Measurements from ENCODE around the gene TGFBR1. TPM values are rescaled to one million over a fixed set of nuclear protein-coding genes. Genes with fewer than 3 reads are reported as not detected.
A peak's percentile ranks its signal among the peaks of the same experiment; 100 is the strongest.

Gene TGFBR1
- total RNA-seq, 1 donor = 114 TPM

DNA sequence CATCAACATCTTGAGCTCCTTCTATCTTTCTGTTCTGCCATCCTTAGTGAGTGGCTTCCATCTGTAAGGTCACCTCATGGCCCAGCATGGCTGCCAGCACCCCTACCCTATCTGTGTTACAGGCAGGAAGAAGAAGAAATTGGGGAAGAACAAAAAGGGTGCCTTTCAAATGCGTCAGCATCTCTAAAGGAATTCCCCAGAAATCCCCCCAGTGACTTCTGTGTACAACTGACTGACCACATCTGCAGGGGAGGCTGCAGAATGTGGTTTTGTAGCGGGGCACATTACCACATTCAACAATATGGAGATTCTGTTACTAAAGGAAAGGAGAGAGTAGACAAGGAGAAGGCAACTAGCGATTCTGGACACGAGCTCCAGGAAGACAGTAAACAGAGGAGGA is 76.7 kb downstream of the TGFBR1 start:
- Histone ChIP-seq H3K36me3 (ENCODE audit: insufficient read depth, low read length) (no peaks in the 10 kb centered on the region), H3K9me3 (ENCODE audit: low read depth, low read length) (no peaks in the 10 kb centered on the region), H2AFZ (ENCODE audit: low read length) (no peak overlapping the region), H3K4me3 (ENCODE audit: insufficient read depth, low read length) (no peak overlapping the region), H3K27me3 (ENCODE audit: insufficient read depth, low read length) (peaks cover 8% of the 10 kb centered on the region), H3K4me1 (ENCODE audit: insufficient read depth, low read length) (peaks cover 7% of the 10 kb centered on the region), H3K79me2 (ENCODE audit: insufficient read depth, low read length) (no peaks in the 10 kb centered on the region), H3K4me2 (ENCODE audit: insufficient read depth, low read length) (no peak overlapping the region), H3K27ac (ENCODE audit: low read depth, low read length) (no peak overlapping the region), H4K20me1 (ENCODE audit: insufficient read depth, low read length) (no peaks in the 10 kb centered on the region)
- no peak for TF ChIP-seq CTCF (IDR thresholded peaks at IDR 0.05; ENCODE audit: extremely low read depth, low read depth, low read length)
- no peak for DNase-seq (ENCODE audit: insufficient read length, low spot score, missing footprints)

GRCh38 chr9:99182356-99182755 is 77.4 kb downstream of the TGFBR1 start:
- no peaks in the 10 kb centered on the region for H3K36me3 ChIP-seq (ENCODE audit: insufficient read depth, low read length)
- H3K79me2 ChIP-seq (ENCODE audit: insufficient read depth, low read length) = no peaks in the 10 kb centered on the region
- H2AFZ ChIP-seq (ENCODE audit: low read length) = no peak overlapping the region
- no peaks in the 10 kb centered on the region for H3K9me3 ChIP-seq (ENCODE audit: low read depth, low read length)
- H3K27ac ChIP-seq (ENCODE audit: low read depth, low read length) = no peak overlapping the region
- TF ChIP-seq CTCF (IDR thresholded peaks at IDR 0.05; ENCODE audit: extremely low read depth, low read depth, low read length) = no peak
- peaks cover 7% of the 10 kb centered on the region for H3K4me1 ChIP-seq (ENCODE audit: insufficient read depth, low read length)
- H4K20me1 ChIP-seq (ENCODE audit: insufficient read depth, low read length) = no peaks in the 10 kb centered on the region
- H3K27me3 ChIP-seq (ENCODE audit: insufficient read depth, low read length) = peaks cover 15% of the 10 kb centered on the region
- no peak for DNase-seq (ENCODE audit: insufficient read length, low spot score, missing footprints)
- H3K4me2 ChIP-seq (ENCODE audit: insufficient read depth, low read length) = no peak overlapping the region
- no peak overlapping the region for H3K4me3 ChIP-seq (ENCODE audit: insufficient read depth, low read length)

- no peak for DNase-seq (ENCODE audit: insufficient read length, low spot score, missing footprints)
- peaks cover 7% of the 10 kb centered on the region for H3K4me1 ChIP-seq (ENCODE audit: insufficient read depth, low read length)
- H3K36me3 ChIP-seq (ENCODE audit: insufficient read depth, low read length) = no peaks in the 10 kb centered on the region
- no peak overlapping the region for H2AFZ ChIP-seq (ENCODE audit: low read length)
- peaks cover 27% of the 10 kb centered on the region for H3K27me3 ChIP-seq (ENCODE audit: insufficient read depth, low read length)
- H3K79me2 ChIP-seq (ENCODE audit: insufficient read depth, low read length) = no peaks in the 10 kb centered on the region
- H3K4me2 ChIP-seq (ENCODE audit: insufficient read depth, low read length) = no peak overlapping the region
- H3K27ac ChIP-seq (ENCODE audit: low read depth, low read length) = no peak overlapping the region
- TF ChIP-seq CTCF (IDR thresholded peaks at IDR 0.05; ENCODE audit: extremely low read depth, low read depth, low read length) = no peak
- H4K20me1 ChIP-seq (ENCODE audit: insufficient read depth, low read length) = no peaks in the 10 kb centered on the region
- no peak overlapping the region for H3K4me3 ChIP-seq (ENCODE audit: insufficient read depth, low read length)
- no peaks in the 10 kb centered on the region for H3K9me3 ChIP-seq (ENCODE audit: low read depth, low read length)
Measured at GRCh38 chr9:99183616-99184015, 78.7 kb downstream of the TGFBR1 start.

DNA sequence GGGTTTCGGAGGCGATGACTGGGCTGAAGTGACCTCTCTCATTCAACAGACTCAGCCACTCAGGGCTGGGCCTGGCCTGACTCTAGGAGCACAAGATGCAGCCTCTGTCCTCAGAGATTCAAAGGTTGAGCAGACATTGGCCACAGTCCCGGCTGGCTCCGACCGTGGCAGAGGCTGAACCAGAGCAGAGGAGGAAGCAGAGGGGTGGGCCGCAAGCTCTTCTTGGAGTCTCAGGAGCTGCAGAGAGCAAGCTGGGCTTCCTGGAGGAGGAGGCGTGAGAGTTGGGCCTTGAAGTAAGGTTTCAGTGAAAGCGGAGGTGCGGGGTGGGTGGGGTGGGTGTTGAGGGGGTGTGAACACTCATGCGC is 79.2 kb downstream of the TGFBR1 start:
- no peak overlapping the region for H3K27ac ChIP-seq (ENCODE audit: low read depth, low read length)

More for the DNA sequence above, 79.2 kb downstream of the TGFBR1 start:
- peaks cover 7% of the 10 kb centered on the region for H3K4me1 ChIP-seq (ENCODE audit: insufficient read depth, low read length)
- H3K27me3 ChIP-seq (ENCODE audit: insufficient read depth, low read length) = peaks cover 32% of the 10 kb centered on the region
- no peaks in the 10 kb centered on the region for H3K36me3 ChIP-seq (ENCODE audit: insufficient read depth, low read length)
- no peak for DNase-seq (ENCODE audit: insufficient read length, low spot score, missing footprints)
- H3K4me3 ChIP-seq (ENCODE audit: insufficient read depth, low read length) = no peak overlapping the region
- no peaks in the 10 kb centered on the region for H4K20me1 ChIP-seq (ENCODE audit: insufficient read depth, low read length)
- no peaks in the 10 kb centered on the region for H3K79me2 ChIP-seq (ENCODE audit: insufficient read depth, low read length)
- peak overlapping the region; percentile 90 for H3K4me2 ChIP-seq (ENCODE audit: insufficient read depth, low read length)
- no peaks in the 10 kb centered on the region for H3K9me3 ChIP-seq (ENCODE audit: low read depth, low read length)
- TF ChIP-seq CTCF (IDR thresholded peaks at IDR 0.05; ENCODE audit: extremely low read depth, low read depth, low read length) = no peak
- H2AFZ ChIP-seq (ENCODE audit: low read length) = peak overlapping the region; percentile 98
